Measurements from ENCODE around the gene PTCD2.

PTCD2 gene

GRCh38 chr5:72319976-72320752, at the start of gene PTCD2, which contains the start of gene MRPS27:
PTCD2 (plus strand) TSS chr5:72320373; CDS start chr5:72320383, 10 bp downstream.
MRPS27 (minus strand) TSS chr5:72320240; CDS start chr5:72320221, 19 bp downstream.
- DNase-seq (ENCODE audit: low read depth, low spot score), result peak; percentile 92

- DNase-seq (ENCODE audit: low read depth, low spot score), result no peak
Measured at GRCh38 chr5:72271702-72272101, 48.5 kb upstream of the PTCD2 start.

GRCh38 chr5:72272398-72272797, 47.8 kb upstream of the PTCD2 start:
- no peak for DNase-seq (ENCODE audit: low read depth, low spot score)

GRCh38 chr5:72273547-72273946, 46.6 kb upstream of the PTCD2 start:
- no peak for DNase-seq (ENCODE audit: low read depth, low spot score)

- DNase-seq (ENCODE audit: low read depth, low spot score), result no peak
Measured at GRCh38 chr5:72276219-72276752, 43.9 kb upstream of the PTCD2 start.

- no peak for DNase-seq (ENCODE audit: low read depth, low spot score)
Measured at GRCh38 chr5:72280581-72281069, 39.5 kb upstream of the PTCD2 start.

- no peak for DNase-seq (ENCODE audit: low read depth, low spot score)
Measured at GRCh38 chr5:72281430-72281763, 38.8 kb upstream of the PTCD2 start.

GRCh38 chr5:72281764-72282499, 38.2 kb upstream of the PTCD2 start:
- no peak for DNase-seq (ENCODE audit: low read depth, low spot score)

- DNase-seq (ENCODE audit: low read depth, low spot score), result no peak
Measured at GRCh38 chr5:72282878-72283277, 37.3 kb upstream of the PTCD2 start.

GRCh38 chr5:72283358-72283757, 36.8 kb upstream of the PTCD2 start:
- no peak for DNase-seq (ENCODE audit: low read depth, low spot score)

GRCh38 chr5:72284559-72285423, 35.4 kb upstream of the PTCD2 start:
- no peak for DNase-seq (ENCODE audit: low read depth, low spot score)

GRCh38 chr5:72285424-72285821, 34.8 kb upstream of the PTCD2 start:
- no peak for DNase-seq (ENCODE audit: low read depth, low spot score)

GRCh38 chr5:72286798-72287197, 33.4 kb upstream of the PTCD2 start:
- DNase-seq (ENCODE audit: low read depth, low spot score), result no peak

GRCh38 chr5:72288924-72289323, 31.2 kb upstream of the PTCD2 start:
- DNase-seq (ENCODE audit: low read depth, low spot score), result no peak

- no peak for DNase-seq (ENCODE audit: low read depth, low spot score)
Measured at GRCh38 chr5:72290356-72291133, 29.6 kb upstream of the PTCD2 start.

- DNase-seq (ENCODE audit: low read depth, low spot score), result no peak
Measured at GRCh38 chr5:72291601-72292000, 28.6 kb upstream of the PTCD2 start.

- no peak for DNase-seq (ENCODE audit: low read depth, low spot score)
Measured at GRCh38 chr5:72292411-72292810, 27.8 kb upstream of the PTCD2 start.

- no peak for DNase-seq (ENCODE audit: low read depth, low spot score)
Measured at GRCh38 chr5:72293495-72294055, 26.6 kb upstream of the PTCD2 start.

- no peak for DNase-seq (ENCODE audit: low read depth, low spot score)
Measured at GRCh38 chr5:72294473-72294872, 25.7 kb upstream of the PTCD2 start.

- no peak for DNase-seq (ENCODE audit: low read depth, low spot score)
Measured at GRCh38 chr5:72295539-72295938, 24.6 kb upstream of the PTCD2 start.

GRCh38 chr5:72296256-72296655, 23.9 kb upstream of the PTCD2 start:
- DNase-seq (ENCODE audit: low read depth, low spot score), result no peak
